Endothelial cell of umbilical vein (primary cell): ENCODE data around the gene TTC29. TPM values are rescaled to one million over a fixed set of nuclear protein-coding genes. Genes with fewer than 3 reads are reported as not detected.

ENCODE experiments used
- BruUV-seq: library from RNA; stranded (reverse); fragments of 400-500 nt; replicated peaks from 2 replicates; lab custom pipeline; 2021; lab: Mats Ljungman, UMichigan
- CTCF ChIA-PET: fragments of 300-600, 350-600 bp; sonication (Branson Sonifier 250); formaldehyde crosslinking; loops from one replicate; lab custom pipeline; 2021; ENCODE audit warnings: antibody characterized with exemption, inconsistent platforms; lab: Charles Lee
- POLR2A ChIA-PET: fragments of 300-600, 350-600 bp; sonication (Branson Sonifier 250); formaldehyde crosslinking; loops from one replicate; lab custom pipeline; 2021; ENCODE audit warnings: antibody characterized with exemption, inconsistent platforms; lab: Charles Lee
- DNase-seq: peaks from one replicate; pipeline ENCODE4 v3.0.0-alpha.2; 2011; ENCODE audit warnings: low read depth, low spot score
- FAIRE-seq: peaks from 2 replicates; lab custom pipeline; 2011; peaks lifted over from hg19 to GRCh38; lab: Jason Lieb, UNC
- H2AFZ ChIP-seq: 2 replicates; pipeline ENCODE4 v1.6.0; 2012; ENCODE audit warnings: low read depth, low read length, control low read depth, inconsistent platforms
- H3K27ac ChIP-seq: 2 replicates; pipeline ENCODE4 v1.5.1; 2011; ENCODE audit warnings: low read depth, mild to moderate bottlenecking, control low read depth, low read length, moderate library complexity; ENCODE audit not compliant: insufficient read depth
- H3K27me3 ChIP-seq, 2 experiments: 2 replicates each; pipeline versions ENCODE4 v1.6.0 to v1.6.1; 2011; ENCODE audit warnings: low read length in 2 of 2, mixed read lengths in 1 of 2; ENCODE audit not compliant: control insufficient read depth in 2 of 2, insufficient read depth in 2 of 2
- H3K36me3 ChIP-seq, 2 experiments: 2 replicates in 1 of 2; 3 replicates in 1 of 2; pipeline ENCODE4 v1.5.1; 2011; ENCODE audit warnings: low read length in 2 of 2, mild to moderate bottlenecking in 1 of 2, moderate library complexity in 1 of 2; ENCODE audit not compliant: control insufficient read depth in 2 of 2, insufficient read depth in 2 of 2; ENCODE audit errors: extremely low read depth in 1 of 2
- H3K4me1 ChIP-seq: 3 replicates; pipeline ENCODE4 v1.5.1; 2011; ENCODE audit warnings: mild to moderate bottlenecking, low read length; ENCODE audit not compliant: control insufficient read depth, insufficient read depth; ENCODE audit errors: extremely low read depth
- H3K4me2 ChIP-seq: 2 replicates; pipeline ENCODE4 v1.6.1; 2011; ENCODE audit warnings: low read length, control low read depth, mixed read lengths; ENCODE audit not compliant: insufficient read depth
- H3K4me3 ChIP-seq, 3 experiments: fragments of 200-600 bp in 1 of 3; sonication (generic), shearing (Covaris generic) in 1 of 3; replicated peaks in 1 of 3; 2 replicates each; pipeline ENCODE4 v1.5.1; 2011 to 2016; ENCODE audit warnings: control low read depth in 3 of 3, low read length in 3 of 3, mild to moderate bottlenecking in 2 of 3, inconsistent platforms in 1 of 3, low read depth in 1 of 3, moderate library complexity in 1 of 3; ENCODE audit not compliant: insufficient read depth in 1 of 3
- H3K79me2 ChIP-seq: 2 replicates; pipeline ENCODE4 v1.6.0; 2012; ENCODE audit warnings: low read length, inconsistent platforms; ENCODE audit not compliant: control insufficient read depth, insufficient read depth
- H3K9ac ChIP-seq: replicated peaks from 2 replicates; pipeline ENCODE3; 2011; ENCODE audit warnings: low read length, control low read depth; ENCODE audit not compliant: insufficient read depth; ENCODE audit errors: extremely low read depth
- H3K9me1 ChIP-seq: replicated peaks from 3 replicates; pipeline ENCODE4 v1.6.0; 2011; ENCODE audit warnings: mild to moderate bottlenecking, low read length; ENCODE audit not compliant: control insufficient read depth, insufficient read depth; ENCODE audit errors: extremely low read depth
- H3K9me3 ChIP-seq: replicated peaks from 2 replicates; pipeline ENCODE4 v1.5.1; 2012; ENCODE audit warnings: low read length, inconsistent platforms; ENCODE audit not compliant: control insufficient read depth, insufficient read depth
- H4K20me1 ChIP-seq: replicated peaks from 2 replicates; pipeline ENCODE3; 2011; ENCODE audit warnings: mild to moderate bottlenecking, low read length; ENCODE audit not compliant: control insufficient read depth, insufficient read depth; ENCODE audit errors: extremely low read depth
- CTCF ChIP-seq, 2 donors: IDR thresholded peaks; 1 replicate in 1 of 2; 2 replicates in 1 of 2; pipeline ENCODE4 v1.5.1; 2011; ENCODE audit warnings: low read length in 2 of 2, mild to moderate bottlenecking in 2 of 2, moderate library complexity in 2 of 2, control low read depth in 1 of 2, inconsistent platforms in 1 of 2, low read depth in 1 of 2; ENCODE audit not compliant: insufficient read depth in 1 of 2; ENCODE audit errors: extremely low read depth in 1 of 2
- EZH2 ChIP-seq: IDR thresholded peaks from 2 replicates; pipeline ENCODE4 v1.6.1; 2012; ENCODE audit warnings: borderline replicate concordance, low read depth, mild to moderate bottlenecking, moderate library complexity, low read length, inconsistent platforms; ENCODE audit not compliant: severe bottlenecking
- FOS ChIP-seq: IDR thresholded peaks from 2 replicates; pipeline ENCODE4 v1.6.1; 2011; ENCODE audit warnings: mild to moderate bottlenecking, low read length, moderate library complexity, borderline replicate concordance; ENCODE audit not compliant: insufficient read depth
- GATA2 ChIP-seq: IDR thresholded peaks from 2 replicates; pipeline ENCODE4 v1.7.0; 2011; ENCODE audit warnings: low read depth, mild to moderate bottlenecking, moderate library complexity, mixed read lengths, low read length; ENCODE audit not compliant: insufficient read length, insufficient read depth
- JUN ChIP-seq: IDR thresholded peaks from 2 replicates; pipeline ENCODE4 v1.6.1; 2011; ENCODE audit warnings: borderline replicate concordance, low read depth; ENCODE audit not compliant: insufficient read length, insufficient read depth
- MYC ChIP-seq: IDR thresholded peaks from one replicate; pipeline ENCODE4 v1.6.1; 2011; ENCODE audit warnings: mild to moderate bottlenecking, low read depth, low read length
- POLR2A ChIP-seq: IDR thresholded peaks from 2 replicates; pipeline ENCODE4 v1.6.1; 2012; ENCODE audit warnings: low read depth, mild to moderate bottlenecking, control low read depth, low read length
- POLR2AphosphoS5 ChIP-seq: IDR thresholded peaks from 2 replicates; pipeline ENCODE4 v1.6.1; 2012; ENCODE audit warnings: low read depth, mild to moderate bottlenecking, control low read depth, low read length, moderate library complexity; ENCODE audit not compliant: insufficient read depth
- dilution Hi-C: fragments of 300-500 bp; cut with MboI; formaldehyde crosslinking; loops from one replicate; pipeline ENCODE4 v1.15.0; 2019; ENCODE audit warnings: low sequenced_read_pairs; ENCODE audit not compliant: extremely low pct_ligation_motif_present
- intact Hi-C: fragments of 100-400 bp; cut with micrococcal nuclease; formaldehyde crosslinking; loops from one replicate; pipeline ENCODE4 v1.10.0; 2022
- polyA plus RNA-seq, 4 experiments: library from polyadenylated mRNA; depleted of rRNA in 3 of 4; stranded (reverse) in 3 of 4; unstranded in 1 of 4; fragments of >200 nt; gene quantifications; 2 replicates each; pipeline versions ENCODE4 v1.2.1 to v1.2.3, GENCODE V29; 2011 to 2012; ENCODE audit warnings: missing spikeins in 1 of 4
- total RNA-seq: library from RNA; stranded (reverse); gene quantifications from 2 replicates; pipeline ENCODE4 v1.2.3, GENCODE V29; 2021
- TF ChIP-seq, protein P1 (sequence below): IDR thresholded peaks from 2 replicates; pipeline ENCODE4 v1.6.1; 2011; ENCODE audit not compliant: insufficient read depth, insufficient read length

The TTC29 gene
- total and polyA plus RNA-seq, 2 donors (not counting 3 experiments of a cell fraction or from before 2014, with no cell fraction given): not detected

GRCh38 chr4:146932116-146932515 is 13.5 kb downstream of the TTC29 start:
- no peaks in the 10 kb centered on the region for H3K4me1 ChIP-seq
- no peak for DNase-seq
- H3K27ac ChIP-seq: no peak overlapping the region
- H3K36me3 ChIP-seq: no peaks in the 10 kb centered on the region
- ChIA-PET POLR2A (no interaction called here), CTCF (no interaction called here)
- no peaks in the 10 kb centered on the region for H4K20me1 ChIP-seq
- H3K9me3 ChIP-seq: no peaks in the 10 kb centered on the region
- intact Hi-C loops: no loop called here
- H2AFZ ChIP-seq: no peak overlapping the region
- no peaks in the 10 kb centered on the region for H3K79me2 ChIP-seq
- TF ChIP-seq CTCF (IDR thresholded peaks at IDR 0.05; ENCODE audit: extremely low read depth in 1 of 2, insufficient read depth in 1 of 2, low read depth in 1 of 2, low read length in 2 of 2) (no peak), EZH2 (no peak), JUN (no peak), POLR2AphosphoS5 (no peak), GATA2 (no peak), MYC (no peak), FOS (no peak), POLR2A (no peak)
- TF ChIP-seq, protein P1, sequence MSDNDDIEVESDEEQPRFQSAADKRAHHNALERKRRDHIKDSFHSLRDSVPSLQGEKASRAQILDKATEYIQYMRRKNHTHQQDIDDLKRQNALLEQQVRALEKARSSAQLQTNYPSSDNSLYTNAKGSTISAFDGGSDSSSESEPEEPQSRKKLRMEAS: no peak
- H3K4me2 ChIP-seq: no peak overlapping the region
- peaks cover 0 to 4% of the 10 kb centered on the region in 2 experiments for H3K27me3 ChIP-seq
- no peaks in the 10 kb centered on the region for H3K9me1 ChIP-seq
- no TSS peak for BruUV-seq
- H3K4me3 ChIP-seq: no peak overlapping the region
- no peak for FAIRE-seq
- H3K9ac ChIP-seq: no peak overlapping the region
- dilution Hi-C loops: no loop called here
